Ectodermal cell (in vitro differentiated cells): ENCODE data around the gene PRRC1.
"Not testable (repeated sequence)": the region's sequence is repeated elsewhere in the genome, so short reads cannot be mapped to it uniquely, and the experiment has no call there.

Experiments used
- H3K27ac ChIP-seq: 2 replicates; pipeline ENCODE4 v1.7.0; 2013; ENCODE audit warnings: mild to moderate bottlenecking, low read depth, low read length; ENCODE audit not compliant: insufficient read depth, poor library complexity, severe bottlenecking
- H3K27me3 ChIP-seq: 2 replicates; pipeline ENCODE4 v1.7.0; 2013; ENCODE audit warnings: mild to moderate bottlenecking, low read length; ENCODE audit not compliant: insufficient read depth, control insufficient read depth, poor library complexity, severe bottlenecking
- H3K36me3 ChIP-seq: one replicate; pipeline ENCODE4 v1.7.0; 2013; ENCODE audit warnings: low read length; ENCODE audit not compliant: control insufficient read depth, insufficient read depth
- H3K4me1 ChIP-seq: one replicate; pipeline ENCODE4 v1.7.0; 2013; ENCODE audit warnings: low read length; ENCODE audit not compliant: control insufficient read depth, insufficient read depth
- H3K4me3 ChIP-seq: 2 replicates; pipeline ENCODE4 v1.7.0; 2013; ENCODE audit warnings: low read depth, low read length, control low read depth; ENCODE audit not compliant: insufficient read depth
- H3K9me3 ChIP-seq: 2 replicates; pipeline ENCODE4 v1.7.0; 2013; ENCODE audit warnings: mild to moderate bottlenecking, low read length, moderate library complexity; ENCODE audit not compliant: control insufficient read depth
- WGBS, 2 experiments: methylation state at CpG; one replicate each; pipeline ENCODE4 v1.1.7; 2013; ENCODE audit warnings: missing lambda C conversion rate in 2 of 2; 5-methylcytosine and 5-hydroxymethylcytosine counted together

The PRRC1 gene

DNA sequence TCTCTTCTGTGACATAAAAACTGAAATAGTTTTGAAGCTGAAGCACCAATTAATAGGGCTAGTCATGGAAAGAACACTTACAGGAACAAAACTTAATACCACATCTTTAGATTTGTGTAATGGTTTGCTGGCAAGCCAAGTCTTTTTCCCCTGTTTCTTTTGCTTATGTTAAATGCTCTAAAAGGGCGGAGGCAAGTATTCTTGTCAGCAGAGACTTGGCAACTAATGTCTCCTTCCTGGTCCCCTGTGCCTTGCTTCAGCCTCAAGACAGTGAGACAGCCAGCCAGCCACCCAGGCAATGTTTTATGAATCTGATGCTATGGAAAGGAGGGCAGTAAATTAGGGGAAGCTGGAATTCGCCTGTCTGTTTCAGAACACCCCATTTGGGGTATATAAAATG is 45.7 kb downstream of the PRRC1 start:
- no peaks in the 10 kb centered on the region for H3K27me3 ChIP-seq
- no peak overlapping the region for H3K27ac ChIP-seq
- H3K4me1 ChIP-seq: no peaks in the 10 kb centered on the region
- WGBS, 2 experiments: 89 to 91% methylated on average over 2 of the region's 2 CpGs
- H3K36me3 ChIP-seq: no peaks in the 10 kb centered on the region
- no peak overlapping the region for H3K4me3 ChIP-seq
- no peaks in the 10 kb centered on the region for H3K9me3 ChIP-seq

DNA sequence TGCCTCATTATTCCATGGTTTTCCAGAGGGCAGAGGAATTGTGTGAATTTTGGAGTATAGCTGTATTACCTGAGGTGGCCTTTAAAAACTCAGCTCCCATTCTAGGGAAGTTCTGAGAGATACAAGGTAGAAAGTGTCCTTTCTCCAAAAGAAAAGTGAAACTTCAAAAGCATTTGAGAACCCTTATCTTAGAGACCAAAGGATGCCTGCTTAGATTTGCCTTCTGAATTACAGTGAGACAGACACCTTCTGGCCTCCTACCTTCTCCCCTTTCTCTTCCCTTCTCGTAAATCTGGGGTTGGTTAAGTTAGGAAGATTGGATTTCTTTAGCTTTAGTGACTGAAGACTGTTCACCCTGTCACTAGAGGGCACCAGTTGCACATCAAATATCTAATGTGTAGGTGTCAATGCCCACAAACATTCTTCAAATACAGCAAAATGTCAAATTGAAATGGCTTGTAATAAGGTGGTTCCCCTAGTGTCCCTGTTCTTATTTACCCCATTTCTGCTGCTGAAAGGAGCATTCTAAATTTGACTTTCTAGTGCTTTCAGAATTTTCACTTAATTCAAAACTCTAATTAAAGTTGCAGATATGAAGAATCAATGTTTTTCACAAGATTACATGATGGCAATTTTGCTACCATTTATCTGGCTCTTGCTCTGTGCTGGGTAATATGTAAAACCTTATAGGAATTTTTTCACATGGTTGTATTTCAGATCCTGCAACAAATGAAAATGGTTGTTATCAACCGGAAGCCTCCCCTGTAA is 46.7 kb downstream of the PRRC1 start:
- no peaks in the 10 kb centered on the region for H3K9me3 ChIP-seq
- H3K4me3 ChIP-seq: no peak overlapping the region
- H3K4me1 ChIP-seq: no peaks in the 10 kb centered on the region
- H3K27ac ChIP-seq: no peak overlapping the region
- no CpG with 5 or more reads among the region's 2 CpGs for WGBS, 2 experiments
- no peaks in the 10 kb centered on the region for H3K36me3 ChIP-seq
- H3K27me3 ChIP-seq: no peaks in the 10 kb centered on the region

DNA sequence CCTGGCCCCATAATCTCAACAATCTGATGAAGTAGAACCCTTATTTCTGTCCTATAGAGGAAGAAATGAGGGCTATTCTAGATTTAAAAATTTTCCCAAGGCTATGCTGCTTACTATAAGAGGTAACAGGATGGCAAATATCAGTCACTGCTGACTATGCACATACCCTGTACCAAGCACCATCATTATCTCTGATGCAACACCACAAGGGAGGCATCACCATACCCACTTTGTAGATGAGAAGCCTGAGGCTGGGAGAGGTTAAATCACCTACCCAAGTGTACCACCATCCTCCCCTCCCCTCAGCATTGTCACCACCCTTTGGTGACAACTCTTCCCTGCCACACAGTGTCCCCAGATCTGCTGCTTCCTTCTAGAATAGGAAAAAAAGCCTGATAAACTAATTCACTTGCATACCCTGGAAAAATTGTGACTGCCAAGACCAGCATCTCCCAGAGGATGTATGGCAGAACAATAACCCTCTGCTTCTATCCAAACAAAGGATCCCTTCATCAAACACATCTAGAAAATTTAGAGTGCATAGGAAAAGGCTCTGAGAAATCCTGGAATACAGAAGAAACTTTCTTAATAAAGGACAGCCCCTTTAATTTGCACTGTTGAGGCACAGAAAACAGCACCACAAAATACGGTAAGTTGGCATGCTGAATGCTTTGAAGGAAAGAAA is 48.3 kb downstream of the PRRC1 start:
- no peaks in the 10 kb centered on the region for H3K36me3 ChIP-seq
- WGBS, 2 experiments: 100% methylated on average over 1 of the region's 1 CpG; no CpG with 5 or more reads in 1 of the 2 experiments
- no peaks in the 10 kb centered on the region for H3K9me3 ChIP-seq
- no peak overlapping the region for H3K4me3 ChIP-seq
- H3K4me1 ChIP-seq: no peaks in the 10 kb centered on the region
- no peak overlapping the region for H3K27ac ChIP-seq
- no peaks in the 10 kb centered on the region for H3K27me3 ChIP-seq

DNA sequence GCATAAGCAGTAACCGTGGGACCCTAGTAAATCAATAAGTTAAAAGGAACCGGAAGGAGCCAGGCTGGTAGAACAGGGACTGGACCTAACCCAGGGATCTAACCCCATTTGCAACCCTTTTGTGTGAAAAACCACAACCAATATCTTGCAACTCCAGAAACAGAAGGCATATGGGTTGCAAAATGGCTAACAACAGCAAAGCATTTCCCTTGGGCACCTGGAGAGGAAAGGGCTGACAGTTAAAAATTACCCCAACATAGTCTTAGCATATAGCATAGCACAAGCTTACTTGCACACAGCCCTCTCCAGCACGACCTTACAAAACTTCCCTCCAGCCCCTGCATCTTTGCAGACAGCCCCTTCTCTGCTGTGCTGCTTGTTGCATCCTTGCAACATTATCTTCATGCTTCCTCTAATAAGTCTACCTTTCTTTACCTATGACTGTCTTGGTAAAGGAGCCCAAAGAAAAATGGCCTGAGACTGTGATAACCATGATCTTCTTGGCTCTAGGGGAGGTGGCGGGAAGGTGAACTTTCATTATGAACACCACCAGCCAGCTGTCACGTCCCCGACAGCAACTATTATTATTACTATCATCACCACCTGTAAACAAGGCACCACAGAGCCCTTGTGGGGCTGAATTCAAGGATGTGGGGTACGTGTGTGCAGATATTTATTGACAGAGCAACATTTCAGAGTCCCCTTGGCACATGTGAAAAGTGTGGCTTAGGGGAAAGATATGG is 49.8 kb downstream of the PRRC1 start:
- Histone ChIP-seq H3K27ac (no peak overlapping the region), H3K4me3 (no peak overlapping the region), H3K27me3 (no peaks in the 10 kb centered on the region), H3K9me3 (no peaks in the 10 kb centered on the region), H3K4me1 (no peaks in the 10 kb centered on the region), H3K36me3 (no peaks in the 10 kb centered on the region)
- 74 to 84% methylated on average over 5 to 7 of the region's 7 CpGs for WGBS, 2 experiments

DNA sequence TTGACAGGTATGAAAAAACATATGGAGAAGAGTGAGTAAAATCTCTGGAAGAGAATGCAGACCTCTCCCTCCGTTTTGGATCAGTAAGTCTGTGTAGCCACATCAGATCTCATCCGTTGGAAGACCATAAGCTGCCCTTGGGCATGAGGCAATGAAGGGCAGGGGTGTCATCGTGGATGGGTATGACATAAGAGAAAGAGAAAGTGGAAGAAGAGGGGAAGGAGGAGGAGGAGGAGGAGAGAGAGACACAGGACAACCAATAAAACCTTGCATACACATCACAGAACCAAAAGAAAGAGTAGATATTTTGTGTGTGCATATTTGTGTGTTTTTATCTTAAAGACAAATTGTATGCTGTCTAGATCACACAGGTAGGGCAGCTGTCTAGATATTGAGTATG is 50.7 kb downstream of the PRRC1 start:
- Histone ChIP-seq H3K4me3 (no peak overlapping the region), H3K36me3 (no peaks in the 10 kb centered on the region), H3K9me3 (no peaks in the 10 kb centered on the region), H3K4me1 (no peaks in the 10 kb centered on the region), H3K27me3 (no peaks in the 10 kb centered on the region), H3K27ac (no peak overlapping the region)
- WGBS, 2 experiments: 71 to 72% methylated on average over 3 of the region's 3 CpGs

DNA sequence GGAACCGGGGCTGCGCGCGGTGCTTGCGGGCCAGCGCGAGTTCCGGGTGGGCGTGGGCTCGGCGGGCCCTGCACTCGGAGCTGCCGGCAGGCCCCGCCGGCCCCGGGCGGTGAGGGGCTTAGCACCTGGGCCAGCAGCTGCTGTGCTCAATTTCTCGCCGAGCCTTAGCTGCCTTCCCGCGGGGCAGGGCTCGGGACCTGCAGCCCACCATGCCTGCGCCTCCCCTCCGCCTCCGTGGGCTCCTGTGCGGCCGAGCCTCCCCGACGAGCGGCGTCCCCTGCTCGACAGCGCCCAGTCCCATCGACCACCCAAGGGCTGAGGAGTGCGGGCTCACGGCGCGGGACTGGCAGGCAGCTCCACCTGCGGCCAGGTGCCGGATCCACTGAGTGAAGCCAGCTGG is 52.0 kb downstream of the PRRC1 start:
- WGBS, 2 experiments: 94 to 96% methylated on average over 40 of the region's 40 CpGs
- H3K9me3 ChIP-seq, H3K4me3 ChIP-seq, H3K27ac ChIP-seq, H3K27me3 ChIP-seq, H3K36me3 ChIP-seq, H3K4me1 ChIP-seq: not testable (repeated sequence)

GRCh38 chr5:127571314-127572131 is 54.1 kb downstream of the PRRC1 start:
- H3K4me3 ChIP-seq: no peak overlapping the region
- no peaks in the 10 kb centered on the region for H3K36me3 ChIP-seq
- H3K27me3 ChIP-seq: no peaks in the 10 kb centered on the region
- H3K27ac ChIP-seq: no peak overlapping the region
- 92 to 94% methylated on average over 3 of the region's 3 CpGs for WGBS, 2 experiments
- no peaks in the 10 kb centered on the region for H3K9me3 ChIP-seq
- no peaks in the 10 kb centered on the region for H3K4me1 ChIP-seq

DNA sequence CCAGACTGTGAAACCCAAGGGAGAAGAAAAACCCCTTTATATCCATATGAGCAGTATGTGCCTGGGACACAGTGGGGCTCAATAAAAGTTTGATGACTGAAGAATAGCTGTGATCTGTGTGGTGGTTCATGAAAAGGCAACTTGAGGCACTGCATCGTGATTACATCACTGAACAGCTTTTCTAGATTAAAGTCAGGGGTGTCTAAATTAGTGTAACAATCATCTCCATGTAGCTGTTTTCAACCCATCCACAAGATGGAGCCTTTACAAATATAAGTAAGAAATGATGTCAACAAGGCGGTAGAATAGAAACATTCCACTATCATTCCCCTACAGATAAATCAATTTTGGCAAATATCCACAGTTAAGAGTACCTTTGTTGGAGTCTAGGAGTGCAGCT is 55.5 kb downstream of the PRRC1 start:
- Histone ChIP-seq H3K4me1 (no peaks in the 10 kb centered on the region), H3K36me3 (no peaks in the 10 kb centered on the region), H3K27me3 (no peaks in the 10 kb centered on the region), H3K4me3 (no peak overlapping the region), H3K27ac (no peak overlapping the region), H3K9me3 (no peaks in the 10 kb centered on the region)
- 85 to 96% methylated on average over 1 to 2 of the region's 2 CpGs for WGBS, 2 experiments

DNA sequence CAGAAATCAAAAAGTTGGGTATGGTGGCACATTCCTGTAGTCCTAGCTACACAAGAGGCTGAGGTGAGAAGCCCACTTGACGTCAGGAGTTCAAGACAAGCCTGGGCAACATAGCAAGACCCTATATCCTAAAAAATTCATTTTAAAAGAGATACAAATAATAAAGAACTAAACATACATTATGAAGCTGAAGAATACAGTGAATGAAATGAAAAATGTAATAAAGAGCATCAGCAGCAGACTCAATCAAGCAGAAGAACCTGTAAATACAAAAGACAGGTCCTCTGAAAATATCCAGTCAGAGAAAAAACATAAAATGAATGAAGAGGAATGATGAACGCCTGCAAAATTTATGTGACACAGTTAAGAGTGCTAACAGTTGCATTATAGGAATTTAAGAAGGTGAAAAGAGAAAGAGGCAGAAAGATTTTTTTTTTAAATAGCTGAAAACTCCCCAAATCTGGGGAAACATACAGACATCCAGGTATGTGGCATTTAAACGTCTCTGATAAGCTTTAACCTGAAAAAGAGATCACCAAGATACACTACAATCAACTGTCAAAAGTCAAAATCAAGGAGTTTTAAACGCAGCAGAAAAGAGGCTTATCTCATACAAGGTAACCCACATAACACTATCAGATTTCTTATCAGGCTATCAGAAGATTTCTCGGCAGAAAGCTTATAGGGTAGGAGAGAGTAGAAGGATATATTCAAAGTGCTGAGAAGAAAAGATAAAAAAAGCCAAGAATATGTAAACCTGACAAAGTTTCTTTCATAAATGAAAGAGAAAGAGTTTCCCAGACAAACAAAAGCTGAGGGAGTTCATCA is 57.6 kb downstream of the PRRC1 start:
- Histone ChIP-seq H3K4me1 (no peaks in the 10 kb centered on the region), H3K9me3 (no peaks in the 10 kb centered on the region), H3K27ac (no peak overlapping the region), H3K4me3 (no peak overlapping the region), H3K36me3 (no peaks in the 10 kb centered on the region), H3K27me3 (no peaks in the 10 kb centered on the region)
- 88 to 90% methylated on average over 4 to 5 of the region's 5 CpGs for WGBS, 2 experiments
